A549 (cell line): ENCODE data around the gene TMEM63C. TPM values are rescaled to one million over a fixed set of nuclear protein-coding genes. Genes with fewer than 3 reads are reported as not detected.

Source experiments
- ATAC-seq, 2 experiments: fragments of 200-7000 bp in 1 of 2; fragments of >200 bp in 1 of 2; cut with Nextera tagmentation in 1 of 2; cut with Tn5 transposase in 1 of 2; 3 replicates each; pipeline versions ENCODE4 v1.8.0 to v1.9.1; 2018 to 2020; ENCODE audit warnings: mild to moderate bottlenecking in 1 of 2, moderate library complexity in 1 of 2
- CTCF ChIA-PET: fragments of 300-600 bp; sonication (Branson Sonifier 250); formaldehyde crosslinking; extraction: SDS; loops from one replicate; lab custom pipeline; 2021; ENCODE audit warnings: antibody characterized with exemption, inconsistent platforms; lab: Yijun Ruan, JAX
- POLR2A ChIA-PET: fragments of 350-600 bp; formaldehyde crosslinking; extraction: SDS; loops from one replicate; lab custom pipeline; 2021; ENCODE audit warnings: antibody characterized with exemption, inconsistent platforms; lab: Yijun Ruan, JAX
- DNase-seq, 2 experiments: peaks; one replicate each; pipeline versions ENCODE4 v3.0.0 to v3.0.0-alpha.2; 2011 to 2016; ENCODE audit warnings: low read depth in 1 of 2, low spot score in 1 of 2
- FAIRE-seq: peaks from 2 replicates; lab custom pipeline; 2011; peaks lifted over from hg19 to GRCh38; lab: Jason Lieb, UNC
- H3K27ac ChIP-seq, 2 experiments: fragments of >200 bp; sonication (Bioruptor Twin); formaldehyde crosslinking; 3 replicates each; pipeline ENCODE4 v1.5.1; 2016 to 2017
- H3K4me1 ChIP-seq: fragments of >200 bp; sonication (Bioruptor Twin); formaldehyde crosslinking; 3 replicates; pipeline ENCODE4 v1.6.1; 2016
- H3K4me2 ChIP-seq: fragments of >200 bp; sonication (Bioruptor Twin); formaldehyde crosslinking; 3 replicates; pipeline ENCODE4 v1.6.1; 2016
- H3K4me3 ChIP-seq: fragments of >200 bp; sonication (Bioruptor Twin); formaldehyde crosslinking; 3 replicates; pipeline ENCODE4 v1.5.1; 2016
- H3K9me3 ChIP-seq: fragments of >200 bp; sonication (Bioruptor Twin); formaldehyde crosslinking; 3 replicates; pipeline ENCODE4 v1.6.1; 2016
- BHLHE40 ChIP-seq: IDR thresholded peaks from 2 replicates; pipeline ENCODE4 v1.6.1; 2012; ENCODE audit warnings: low read depth, low read length, inconsistent platforms
- CEBPB ChIP-seq, 2 experiments: fragments of >200 bp in 1 of 2; sonication (Bioruptor Twin) in 1 of 2; formaldehyde crosslinking in 1 of 2; IDR thresholded peaks; 2 replicates each; pipeline ENCODE4 v1.6.1; 2012 to 2016
- CHD2 ChIP-seq: fragments of 150-350 bp; IDR thresholded peaks from 2 replicates; pipeline ENCODE4 v1.6.1; 2014; ENCODE audit warnings: low read length; ENCODE audit not compliant: partially characterized antibody
- CHD4 ChIP-seq: fragments of 200-600 bp; sonication (generic); IDR thresholded peaks from 2 replicates; pipeline ENCODE4 v1.6.1; 2016; ENCODE audit warnings: antibody characterized with exemption, mild to moderate bottlenecking, borderline replicate concordance
- FOXS1 ChIP-seq: fragments of 250-450 bp; sonication (Bioruptor Pico); IDR thresholded peaks from 2 replicates; pipeline ENCODE4 v1.5.0; 2020; ENCODE audit warnings: mild to moderate bottlenecking, moderate library complexity
- HES2 ChIP-seq: fragments of >200 bp; sonication (Bioruptor Twin); formaldehyde crosslinking; IDR thresholded peaks from 2 replicates; pipeline ENCODE4 v1.6.1; 2016
- HMGXB4 ChIP-seq: fragments of 250-450 bp; sonication (Bioruptor Pico); IDR thresholded peaks from 2 replicates; pipeline ENCODE4 v1.5.0; 2021; ENCODE audit warnings: mild to moderate bottlenecking, moderate library complexity, borderline replicate concordance
- HOXA7 ChIP-seq: fragments of 250-450 bp; sonication (Bioruptor Pico); IDR thresholded peaks from 2 replicates; pipeline ENCODE4 v1.5.0; 2020; ENCODE audit warnings: mild to moderate bottlenecking, moderate library complexity
- MYC ChIP-seq: IDR thresholded peaks from 2 replicates; pipeline ENCODE4 v1.6.1; 2012; ENCODE audit warnings: mild to moderate bottlenecking, inconsistent platforms, low read length, improper control_type of control experiment, borderline replicate concordance
- NFE2L2 ChIP-seq: fragments of 150-350 bp; conservative IDR thresholded peaks from 2 replicates; pipeline ENCODE4 v1.6.1; 2014; ENCODE audit warnings: low read length
- NPAS2 ChIP-seq: fragments of 250-450 bp; sonication (Bioruptor Pico); IDR thresholded peaks from 2 replicates; pipeline ENCODE4 v1.8.0; 2022; ENCODE audit warnings: mild to moderate bottlenecking, moderate library complexity, borderline replicate concordance
- PHF8 ChIP-seq: fragments of 200-600 bp; sonication (generic); IDR thresholded peaks from 2 replicates; pipeline ENCODE4 v1.6.1; 2016; ENCODE audit warnings: low read depth, mild to moderate bottlenecking, antibody characterized with exemption, moderate library complexity, borderline replicate concordance
- RARB ChIP-seq: fragments of 250-450 bp; sonication (Bioruptor Pico); IDR thresholded peaks from 2 replicates; pipeline ENCODE4 v1.8.0; 2021; ENCODE audit warnings: mild to moderate bottlenecking, moderate library complexity
- RFX5 ChIP-seq: fragments of 450-650 bp; IDR thresholded peaks from 2 replicates; pipeline ENCODE4 v1.7.1; 2014; ENCODE audit warnings: antibody characterized with exemption, mild to moderate bottlenecking, moderate library complexity
- TFCP2L1 ChIP-seq: fragments of 250-450 bp; sonication (Bioruptor Pico); IDR thresholded peaks from 2 replicates; pipeline ENCODE4 v1.5.0; 2021; ENCODE audit warnings: mild to moderate bottlenecking
- ZNF302 ChIP-seq: fragments of 250-450 bp; sonication (Bioruptor Pico); IDR thresholded peaks from 2 replicates; pipeline ENCODE4 v1.9.0; 2021; ENCODE audit warnings: inconsistent platforms, mild to moderate bottlenecking, moderate library complexity
- WGBS: methylation state at CpG from one replicate; pipeline ENCODE4 v1.1.6; 2017; ENCODE audit errors: missing lambda C conversion rate; 5-methylcytosine and 5-hydroxymethylcytosine counted together
- polyA plus RNA-seq, 4 experiments: library from polyadenylated mRNA; depleted of rRNA in 3 of 4; stranded (reverse); fragments of >200 nt; fragmentation: RNase III in 1 of 4; extraction: RNeasy Plus Mini Kit Qiagen cat#74134 plus additional on column Dnase treatment in 1 of 4; gene quantifications; 2 replicates in 3 of 4; 3 replicates in 1 of 4; pipeline ENCODE4 v1.2.3, GENCODE V29; 2011 to 2017
- TF ChIP-seq, protein P1 (sequence below): fragments of >200 bp; sonication (Bioruptor Twin); formaldehyde crosslinking; IDR thresholded peaks from 3 replicates; pipeline ENCODE4 v1.5.1; 2016
- TF ChIP-seq, protein P2 (sequence below): fragments of 150-350 bp; IDR thresholded peaks from 2 replicates; pipeline ENCODE4 v1.6.1; 2014; ENCODE audit warnings: low read depth, mild to moderate bottlenecking, low read length
- TF ChIP-seq, protein P3 (sequence below): fragments of >200 bp; sonication (Bioruptor Twin); formaldehyde crosslinking; IDR thresholded peaks from 3 replicates; pipeline ENCODE4 v1.6.1; 2016

The TMEM63C gene
- polyA plus RNA-seq, 2 of the 4 experiments (the other 2 are of a cell fraction): 0.43 to 0.57 TPM

DNA sequence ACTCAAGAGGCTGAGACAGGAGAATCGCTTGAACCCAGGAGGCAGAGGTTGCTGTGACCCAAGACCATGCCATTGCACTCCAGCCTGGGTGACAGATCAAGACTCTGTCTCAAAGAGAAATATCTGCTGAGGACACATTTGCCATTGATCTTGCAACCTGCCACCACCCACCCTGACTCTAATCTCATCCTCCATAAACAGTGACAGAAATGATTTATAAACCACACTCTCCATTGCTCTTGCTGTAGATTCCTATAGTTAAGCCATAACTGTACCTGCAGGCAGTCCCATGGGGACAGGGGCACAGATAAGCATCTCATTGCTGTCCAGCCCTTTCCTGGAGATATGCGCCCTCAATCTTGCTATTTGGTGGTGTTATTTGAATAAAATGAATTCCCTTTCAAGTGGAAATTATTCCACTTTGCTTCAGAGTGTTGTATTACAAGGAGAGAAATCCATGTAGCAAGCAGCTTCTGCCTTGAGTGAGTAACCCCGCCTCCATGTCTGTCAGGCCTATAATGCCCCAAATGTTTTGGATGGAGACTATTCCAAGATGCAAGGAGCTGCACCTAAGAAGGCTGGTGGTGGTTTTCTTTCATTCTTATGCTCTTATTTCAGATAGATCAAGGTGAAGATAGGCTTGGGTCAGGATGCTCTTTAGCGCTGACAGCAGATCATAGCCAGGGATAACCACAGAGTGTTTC is 37.0 kb upstream of the TMEM63C start:
- CTCF ChIA-PET: interaction anchor here (1.0 to 7.3 kb wide), 6 partner anchors 7 to 269 kb away, joined by 3 to 78 read pairs (median 6); no protein-coding TSS in a partner anchor
- 22% methylated on average over 4 of the region's 4 CpGs for WGBS
- no peak for ATAC-seq

DNA sequence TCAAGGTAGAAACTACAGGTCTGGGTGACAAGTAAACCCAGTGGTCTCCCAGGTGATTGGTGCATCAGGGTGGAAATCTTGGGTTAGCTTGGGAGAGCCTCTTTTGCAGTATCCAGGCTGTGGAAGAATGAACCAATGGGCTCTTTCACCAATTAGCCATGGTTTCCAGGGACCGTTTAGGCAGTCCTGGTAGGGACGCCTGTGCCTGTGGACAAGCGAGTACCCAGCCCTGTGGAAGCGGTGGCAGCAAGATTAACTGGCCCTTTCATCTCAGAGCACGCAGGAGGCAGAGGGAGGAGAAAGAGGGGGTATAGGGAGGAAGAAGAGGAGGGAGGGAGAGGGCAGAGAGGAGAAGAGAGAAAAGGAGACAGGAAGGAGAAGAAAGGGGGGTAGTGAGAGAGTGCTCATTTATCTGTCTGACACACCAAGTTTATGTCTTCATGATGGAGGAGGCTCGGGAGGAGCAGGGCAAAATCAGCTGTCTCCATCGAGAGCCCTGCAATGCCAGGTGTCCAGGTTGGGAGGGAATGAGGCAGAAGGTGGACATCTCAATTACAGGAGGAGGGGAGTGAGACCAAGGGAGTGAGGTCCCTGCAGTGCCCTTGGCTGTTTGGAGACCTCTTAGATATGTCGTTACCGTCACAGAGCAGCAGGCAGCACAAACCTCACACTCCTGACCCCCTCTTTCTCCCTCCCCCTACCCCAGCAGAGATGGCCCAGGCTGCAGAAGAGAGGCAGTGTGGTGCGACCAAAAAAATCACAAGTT is 35.4 kb upstream of the TMEM63C start:
- CTCF ChIA-PET: interaction anchor here (0.8 to 1.9 kb wide), 7 partner anchors 9 to 300 kb away, joined by 3 to 7 read pairs (median 3); no protein-coding TSS in a partner anchor
- no peak for FAIRE-seq

More for the DNA sequence above, 37.0 kb upstream of the TMEM63C start:
- POLR2A ChIA-PET: no interaction called here
- Histone ChIP-seq H3K9me3 (no peaks in the 10 kb centered on the region), H3K27ac (no peak overlapping the region), H3K4me1 (peaks cover 9% of the 10 kb centered on the region), H3K4me2 (no peak overlapping the region), H3K4me3 (no peak overlapping the region)
- TF ChIP-seq CEBPB (IDR thresholded peaks at IDR 0.05) (no peak), HMGXB4 (CRISPR knock-in tag) (no peak), FOXS1 (CRISPR knock-in tag) (no peak), ZNF302 (no peak), MYC (no peak), TFCP2L1 (CRISPR knock-in tag) (no peak), PHF8 (no peak)
- FAIRE-seq (no peak), DNase-seq (no peak)

More for the DNA sequence above, 35.4 kb upstream of the TMEM63C start:
- TF ChIP-seq TFCP2L1 (CRISPR knock-in tag) (no peak), BHLHE40 (no peak), CHD2 (no peak), CEBPB (IDR thresholded peaks at IDR 0.05) (no peak), CHD4 (no peak), HES2 (no peak), NFE2L2 (no peak), RARB (CRISPR knock-in tag) (no peak), PHF8 (no peak), FOXS1 (CRISPR knock-in tag) (no peak), RFX5 (no peak), NPAS2 (CRISPR knock-in tag) (no peak), HOXA7 (CRISPR knock-in tag) (no peak)
- TF ChIP-seq, protein P1, sequence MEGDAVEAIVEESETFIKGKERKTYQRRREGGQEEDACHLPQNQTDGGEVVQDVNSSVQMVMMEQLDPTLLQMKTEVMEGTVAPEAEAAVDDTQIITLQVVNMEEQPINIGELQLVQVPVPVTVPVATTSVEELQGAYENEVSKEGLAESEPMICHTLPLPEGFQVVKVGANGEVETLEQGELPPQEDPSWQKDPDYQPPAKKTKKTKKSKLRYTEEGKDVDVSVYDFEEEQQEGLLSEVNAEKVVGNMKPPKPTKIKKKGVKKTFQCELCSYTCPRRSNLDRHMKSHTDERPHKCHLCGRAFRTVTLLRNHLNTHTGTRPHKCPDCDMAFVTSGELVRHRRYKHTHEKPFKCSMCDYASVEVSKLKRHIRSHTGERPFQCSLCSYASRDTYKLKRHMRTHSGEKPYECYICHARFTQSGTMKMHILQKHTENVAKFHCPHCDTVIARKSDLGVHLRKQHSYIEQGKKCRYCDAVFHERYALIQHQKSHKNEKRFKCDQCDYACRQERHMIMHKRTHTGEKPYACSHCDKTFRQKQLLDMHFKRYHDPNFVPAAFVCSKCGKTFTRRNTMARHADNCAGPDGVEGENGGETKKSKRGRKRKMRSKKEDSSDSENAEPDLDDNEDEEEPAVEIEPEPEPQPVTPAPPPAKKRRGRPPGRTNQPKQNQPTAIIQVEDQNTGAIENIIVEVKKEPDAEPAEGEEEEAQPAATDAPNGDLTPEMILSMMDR: no peak
- TF ChIP-seq, protein P2, sequence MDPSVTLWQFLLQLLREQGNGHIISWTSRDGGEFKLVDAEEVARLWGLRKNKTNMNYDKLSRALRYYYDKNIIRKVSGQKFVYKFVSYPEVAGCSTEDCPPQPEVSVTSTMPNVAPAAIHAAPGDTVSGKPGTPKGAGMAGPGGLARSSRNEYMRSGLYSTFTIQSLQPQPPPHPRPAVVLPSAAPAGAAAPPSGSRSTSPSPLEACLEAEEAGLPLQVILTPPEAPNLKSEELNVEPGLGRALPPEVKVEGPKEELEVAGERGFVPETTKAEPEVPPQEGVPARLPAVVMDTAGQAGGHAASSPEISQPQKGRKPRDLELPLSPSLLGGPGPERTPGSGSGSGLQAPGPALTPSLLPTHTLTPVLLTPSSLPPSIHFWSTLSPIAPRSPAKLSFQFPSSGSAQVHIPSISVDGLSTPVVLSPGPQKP: no peak
- TF ChIP-seq, protein P3, sequence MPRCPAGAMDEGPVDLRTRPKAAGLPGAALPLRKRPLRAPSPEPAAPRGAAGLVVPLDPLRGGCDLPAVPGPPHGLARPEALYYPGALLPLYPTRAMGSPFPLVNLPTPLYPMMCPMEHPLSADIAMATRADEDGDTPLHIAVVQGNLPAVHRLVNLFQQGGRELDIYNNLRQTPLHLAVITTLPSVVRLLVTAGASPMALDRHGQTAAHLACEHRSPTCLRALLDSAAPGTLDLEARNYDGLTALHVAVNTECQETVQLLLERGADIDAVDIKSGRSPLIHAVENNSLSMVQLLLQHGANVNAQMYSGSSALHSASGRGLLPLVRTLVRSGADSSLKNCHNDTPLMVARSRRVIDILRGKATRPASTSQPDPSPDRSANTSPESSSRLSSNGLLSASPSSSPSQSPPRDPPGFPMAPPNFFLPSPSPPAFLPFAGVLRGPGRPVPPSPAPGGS: no peak
- TF ChIP-seq, all 56 proteins: peak for 0
- H3K4me1 ChIP-seq: no peaks in the 10 kb centered on the region
- no peak overlapping the region for H3K4me2 ChIP-seq
- DNase-seq (no peak), ATAC-seq (no peak)
- H3K9me3 ChIP-seq: no peaks in the 10 kb centered on the region
- no peak overlapping the region for H3K27ac ChIP-seq
- no peak overlapping the region for H3K4me3 ChIP-seq
- POLR2A ChIA-PET: no interaction called here
- 5% methylated on average over 10 of the region's 10 CpGs for WGBS
